Ecto neural progenitor cell (in vitro differentiated cells): ENCODE data around the gene ATG7.
"Not testable (repeated sequence)": the region's sequence is repeated elsewhere in the genome, so short reads cannot be mapped to it uniquely, and the experiment has no call there.

Experiments used
- DNase-seq: peaks from one replicate; pipeline ENCODE4 v3.0.0-alpha.2; 2018; ENCODE audit warnings: low spot score

The ATG7 gene

GRCh38 chr3:11467875-11468274 is 195.7 kb downstream of the ATG7 start:
- no peak for DNase-seq

- no peak for DNase-seq
Observed at GRCh38 chr3:11470031-11470853, 198.0 kb downstream of the ATG7 start.

- no peak for DNase-seq
Observed at GRCh38 chr3:11475324-11475723, 203.1 kb downstream of the ATG7 start.

GRCh38 chr3:11476735-11477144 is 204.5 kb downstream of the ATG7 start:
- DNase-seq, result no peak

GRCh38 chr3:11477407-11477911 is 205.3 kb downstream of the ATG7 start:
- DNase-seq, result no peak

- no peak for DNase-seq
Observed at GRCh38 chr3:11478167-11478566, 206.0 kb downstream of the ATG7 start.

- no peak for DNase-seq
Observed at GRCh38 chr3:11479221-11479620, 207.0 kb downstream of the ATG7 start.

GRCh38 chr3:11480663-11481298 is 208.6 kb downstream of the ATG7 start:
- DNase-seq, result no peak

- DNase-seq, result no peak
Observed at GRCh38 chr3:11481556-11481955, 209.4 kb downstream of the ATG7 start.

GRCh38 chr3:11482021-11482420 is 209.8 kb downstream of the ATG7 start:
- DNase-seq, result no peak

GRCh38 chr3:11488356-11488755 is 216.2 kb downstream of the ATG7 start:
- DNase-seq, result not testable (repeated sequence)

GRCh38 chr3:11494131-11494916 is 222.1 kb downstream of the ATG7 start:
- DNase-seq, result no peak

- DNase-seq, result peak; percentile 58
Observed at GRCh38 chr3:11495948-11496557, 223.9 kb downstream of the ATG7 start.

GRCh38 chr3:11498177-11498576 is 226.0 kb downstream of the ATG7 start:
- DNase-seq, result no peak

GRCh38 chr3:11498646-11499045 is 226.4 kb downstream of the ATG7 start:
- no peak for DNase-seq

- DNase-seq, result no peak
Observed at GRCh38 chr3:11499144-11499543, 226.9 kb downstream of the ATG7 start.

GRCh38 chr3:11502413-11502812 is 230.2 kb downstream of the ATG7 start:
- not testable (repeated sequence) for DNase-seq

- no peak for DNase-seq
Observed at GRCh38 chr3:11507719-11508118, 235.5 kb downstream of the ATG7 start.

GRCh38 chr3:11508346-11509172 is 236.4 kb downstream of the ATG7 start:
- DNase-seq, result no peak

- DNase-seq, result no peak
Observed at GRCh38 chr3:11509173-11510000, 237.2 kb downstream of the ATG7 start.
